Measurements from ENCODE around the gene FOXB2.

The FOXB2 gene

GRCh38 chr9:76988941-76989340 is 30.5 kb upstream of the FOXB2 start:
- no peak for DNase-seq (ENCODE audit: extremely low read depth, low read depth)
- TF ChIP-seq CTCF (IDR thresholded peaks at IDR 0.05; ENCODE audit: low read depth, low read length, missing control alignments): no peak

GRCh38 chr9:76989501-76989900 is 30.0 kb upstream of the FOXB2 start:
- DNase-seq (ENCODE audit: extremely low read depth, low read depth): no peak
- no peak for TF ChIP-seq CTCF (IDR thresholded peaks at IDR 0.05; ENCODE audit: low read depth, low read length, missing control alignments)
- no peak overlapping the region for H3K4me3 ChIP-seq (replicated peaks; ENCODE audit: low read depth, low read length)

More at GRCh38 chr9:76988941-76989340, 30.5 kb upstream of the FOXB2 start:
- no peak overlapping the region for H3K4me3 ChIP-seq (replicated peaks; ENCODE audit: low read depth, low read length)

- peak; percentile 70 for TF ChIP-seq CTCF (IDR thresholded peaks at IDR 0.05; ENCODE audit: low read depth, low read length, missing control alignments)
- DNase-seq (ENCODE audit: extremely low read depth, low read depth): no peak
- no peak overlapping the region for H3K4me3 ChIP-seq (replicated peaks; ENCODE audit: low read depth, low read length)
Observed at GRCh38 chr9:76996700-76997099, 22.8 kb upstream of the FOXB2 start.

GRCh38 chr9:76999261-76999660 is 20.2 kb upstream of the FOXB2 start:
- TF ChIP-seq CTCF (IDR thresholded peaks at IDR 0.05; ENCODE audit: low read depth, low read length, missing control alignments): no peak
- no peak overlapping the region for H3K4me3 ChIP-seq (replicated peaks; ENCODE audit: low read depth, low read length)
- no peak for DNase-seq (ENCODE audit: extremely low read depth, low read depth)

- no peak for TF ChIP-seq CTCF (IDR thresholded peaks at IDR 0.05; ENCODE audit: low read depth, low read length, missing control alignments)
- no peak overlapping the region for H3K4me3 ChIP-seq (replicated peaks; ENCODE audit: low read depth, low read length)
- no peak for DNase-seq (ENCODE audit: extremely low read depth, low read depth)
Observed at GRCh38 chr9:77000330-77000729, 19.1 kb upstream of the FOXB2 start.

GRCh38 chr9:77003366-77003765 is 16.1 kb upstream of the FOXB2 start:
- no peak for DNase-seq (ENCODE audit: extremely low read depth, low read depth)
- no peak overlapping the region for H3K4me3 ChIP-seq (replicated peaks; ENCODE audit: low read depth, low read length)
- TF ChIP-seq CTCF (IDR thresholded peaks at IDR 0.05; ENCODE audit: low read depth, low read length, missing control alignments): no peak

- no peak for DNase-seq (ENCODE audit: extremely low read depth, low read depth)
- no peak for TF ChIP-seq CTCF (IDR thresholded peaks at IDR 0.05; ENCODE audit: low read depth, low read length, missing control alignments)
Observed at GRCh38 chr9:77005216-77005615, 14.2 kb upstream of the FOXB2 start.

More at GRCh38 chr9:77005216-77005615, 14.2 kb upstream of the FOXB2 start:
- H3K4me3 ChIP-seq (replicated peaks; ENCODE audit: low read depth, low read length): no peak overlapping the region
